ENCODE measurements around the gene PIF1.
"Not testable (repeated sequence)": the region's sequence is repeated elsewhere in the genome, so short reads cannot be mapped to it uniquely, and the experiment has no call there.

The PIF1 gene

DNA sequence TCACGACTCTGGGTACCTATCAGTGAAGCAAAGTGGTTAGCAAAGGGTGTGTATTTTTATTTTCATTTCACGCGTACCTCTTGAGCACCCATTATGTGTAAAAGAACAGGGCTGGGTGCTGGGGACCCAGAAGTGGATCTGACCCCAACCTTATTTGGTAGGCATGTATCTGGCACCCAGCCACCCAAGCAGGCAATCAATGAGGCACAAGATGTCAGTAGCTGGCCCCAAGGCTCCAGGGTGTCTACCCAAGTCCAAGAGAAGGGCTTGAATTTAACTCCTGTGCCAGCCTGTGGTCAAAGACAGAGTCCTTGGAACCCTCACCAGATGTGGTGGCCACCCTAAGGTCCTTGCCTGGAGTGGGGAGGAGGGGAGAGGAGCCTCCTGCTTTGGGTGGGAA is 22.0 kb upstream of the PIF1 start:
- no peak for DNase-seq

DNA sequence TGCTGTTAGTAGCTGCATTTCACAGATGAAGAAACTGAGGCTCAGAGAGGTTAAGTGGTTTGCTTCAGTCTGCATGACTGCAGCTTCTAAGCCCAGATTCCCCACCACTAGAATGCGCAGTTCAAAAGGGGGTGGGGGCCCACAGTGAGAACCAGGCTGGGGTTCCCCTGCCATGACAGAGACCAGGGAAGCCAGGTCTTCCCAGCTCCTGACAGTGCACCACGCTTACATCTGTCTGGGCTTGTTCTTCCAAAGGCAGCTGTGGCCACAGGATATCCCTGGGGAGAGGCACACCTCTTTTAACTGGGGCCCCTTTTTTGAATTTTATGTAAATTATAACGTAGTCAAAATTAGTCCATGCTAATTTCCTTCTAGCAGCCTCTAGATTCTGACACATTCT is 21.6 kb upstream of the PIF1 start:
- DNase-seq = no peak

DNA sequence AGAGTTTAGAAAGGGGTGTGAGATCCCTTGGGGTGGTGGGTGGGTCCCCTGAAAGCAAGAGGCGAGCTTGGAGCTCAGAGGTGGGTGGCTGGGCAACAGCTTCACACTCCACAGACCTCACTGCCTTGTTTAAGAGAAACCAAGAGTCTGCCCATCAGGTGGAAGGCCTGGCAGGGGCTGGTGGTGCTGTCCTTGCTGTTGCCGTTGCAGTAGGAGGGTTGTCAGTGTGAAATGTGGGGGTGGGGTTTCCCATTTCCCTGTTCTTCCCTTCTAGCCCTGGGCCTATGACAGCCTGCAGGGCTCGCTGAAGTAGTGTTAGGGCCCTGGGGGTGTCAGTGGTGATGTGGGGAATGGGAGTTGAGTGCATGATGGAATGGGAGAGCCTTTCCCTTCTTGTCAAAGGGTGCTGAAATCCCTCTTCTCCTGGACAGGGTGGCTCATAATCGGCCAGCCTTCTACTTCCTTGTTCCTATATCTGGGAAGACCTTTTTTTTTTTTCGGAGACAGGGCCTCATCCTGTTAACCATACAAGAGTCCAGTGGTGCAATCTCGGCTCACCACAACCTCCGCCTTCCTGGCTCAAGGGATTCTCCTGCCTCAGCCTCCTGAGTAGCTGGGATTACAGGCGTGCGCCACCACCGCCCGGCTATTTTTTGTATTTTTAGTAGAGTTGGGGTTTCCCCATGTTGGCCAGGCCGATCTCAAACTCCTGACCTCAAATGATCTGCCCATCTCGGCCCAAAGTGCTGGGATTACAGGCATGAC is 20.6 kb upstream of the PIF1 start:
- DNase-seq = no peak

DNA sequence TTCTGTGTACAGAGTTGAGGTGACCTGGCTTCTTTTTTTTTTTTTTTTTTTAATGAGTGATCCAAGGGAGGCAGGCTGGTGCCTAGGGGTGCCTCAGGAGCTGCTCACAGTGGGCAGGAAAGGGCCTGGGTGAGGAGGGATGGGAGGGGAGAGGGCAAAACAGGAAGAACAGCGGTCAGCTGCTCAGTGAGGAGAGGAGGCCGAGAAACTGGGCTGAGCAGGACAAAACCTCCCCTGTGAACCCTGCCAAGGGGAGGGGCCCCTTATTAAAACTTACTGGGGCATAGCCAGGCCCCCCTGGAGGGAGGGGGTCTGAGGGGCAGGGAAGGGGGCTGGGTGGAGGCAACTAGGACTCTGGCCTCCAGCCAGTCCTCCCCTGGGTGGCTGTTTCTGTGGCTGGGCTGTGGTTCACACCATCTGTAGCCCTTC is 19.8 kb upstream of the PIF1 start:
- no peak for DNase-seq

DNA sequence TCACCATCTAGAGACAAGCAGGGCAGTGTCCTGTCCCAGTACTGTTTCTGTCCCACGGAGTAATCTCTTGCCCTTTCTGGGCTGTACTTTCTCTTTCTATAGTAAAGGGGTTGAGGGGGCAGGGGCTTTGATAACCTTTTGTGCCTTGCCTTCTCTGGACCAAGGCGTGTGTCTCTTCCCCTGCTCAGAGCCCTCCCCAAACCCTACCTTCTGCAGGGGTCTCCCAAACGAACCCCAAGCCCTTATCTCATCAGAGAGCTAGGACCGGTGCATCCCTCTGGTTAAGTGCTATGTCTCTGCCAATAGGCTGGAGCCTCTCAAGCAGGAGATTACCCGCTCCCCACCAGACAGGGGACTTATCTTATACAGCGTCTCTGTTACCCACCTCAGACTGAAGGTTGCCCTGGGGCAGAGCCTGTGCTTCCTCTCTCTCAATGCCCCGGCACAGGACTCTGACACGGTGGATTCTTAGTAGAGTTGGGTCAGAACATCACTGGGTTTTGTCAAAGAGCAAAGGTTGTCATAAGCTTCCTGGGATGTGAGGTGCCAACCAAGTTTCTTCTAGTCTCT is 19.2 kb upstream of the PIF1 start:
- DNase-seq = no peak

DNA sequence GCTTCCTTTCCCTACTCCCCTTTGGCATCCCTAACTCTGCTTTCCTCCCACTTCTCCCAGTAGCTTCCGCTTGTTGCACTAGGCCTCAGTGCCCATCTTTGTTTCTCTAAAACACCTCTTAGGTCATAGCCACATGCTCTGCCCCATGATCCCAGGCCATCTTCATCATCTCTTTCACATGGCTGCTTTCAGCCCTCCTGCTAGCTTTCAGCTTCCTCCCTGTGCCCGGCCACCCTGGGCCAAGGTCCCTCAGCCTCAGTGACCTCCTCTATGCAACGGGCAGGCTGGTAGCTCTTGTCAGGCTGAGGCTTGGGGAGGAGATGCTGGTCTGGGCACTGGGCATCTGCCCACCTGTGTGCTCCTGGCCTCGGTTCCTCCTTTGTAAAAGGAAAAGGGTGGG is 18.5 kb upstream of the PIF1 start:
- DNase-seq = no peak

DNA sequence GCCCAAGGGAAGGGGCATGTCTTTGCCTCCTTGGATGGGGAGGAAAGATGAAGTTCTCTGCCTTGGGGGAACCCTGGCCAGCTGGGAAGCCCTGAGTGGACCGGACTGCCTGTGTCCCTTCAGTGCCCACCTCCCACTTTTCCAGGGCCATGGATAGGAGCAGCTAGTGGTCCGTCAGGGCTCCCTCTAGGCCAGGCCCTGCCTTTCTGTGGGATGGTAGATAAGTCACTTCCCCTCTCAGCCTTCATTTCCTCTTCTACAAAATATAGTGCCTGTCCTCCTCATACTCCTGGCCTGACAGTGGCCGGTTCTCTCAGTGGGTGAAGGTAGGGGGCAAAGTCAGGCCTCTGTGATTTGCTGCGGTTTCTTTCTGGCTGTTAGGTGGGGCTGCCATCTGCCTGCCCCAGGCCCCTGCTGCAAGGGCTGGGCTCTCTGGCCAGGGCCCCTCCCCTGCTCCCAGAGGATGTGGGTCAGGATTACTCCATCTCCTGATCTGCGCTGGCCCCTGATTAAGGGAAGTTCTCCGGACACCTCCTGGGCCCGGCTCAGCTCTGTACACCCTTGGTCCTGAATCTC is 17.6 kb upstream of the PIF1 start:
- DNase-seq = no peak

DNA sequence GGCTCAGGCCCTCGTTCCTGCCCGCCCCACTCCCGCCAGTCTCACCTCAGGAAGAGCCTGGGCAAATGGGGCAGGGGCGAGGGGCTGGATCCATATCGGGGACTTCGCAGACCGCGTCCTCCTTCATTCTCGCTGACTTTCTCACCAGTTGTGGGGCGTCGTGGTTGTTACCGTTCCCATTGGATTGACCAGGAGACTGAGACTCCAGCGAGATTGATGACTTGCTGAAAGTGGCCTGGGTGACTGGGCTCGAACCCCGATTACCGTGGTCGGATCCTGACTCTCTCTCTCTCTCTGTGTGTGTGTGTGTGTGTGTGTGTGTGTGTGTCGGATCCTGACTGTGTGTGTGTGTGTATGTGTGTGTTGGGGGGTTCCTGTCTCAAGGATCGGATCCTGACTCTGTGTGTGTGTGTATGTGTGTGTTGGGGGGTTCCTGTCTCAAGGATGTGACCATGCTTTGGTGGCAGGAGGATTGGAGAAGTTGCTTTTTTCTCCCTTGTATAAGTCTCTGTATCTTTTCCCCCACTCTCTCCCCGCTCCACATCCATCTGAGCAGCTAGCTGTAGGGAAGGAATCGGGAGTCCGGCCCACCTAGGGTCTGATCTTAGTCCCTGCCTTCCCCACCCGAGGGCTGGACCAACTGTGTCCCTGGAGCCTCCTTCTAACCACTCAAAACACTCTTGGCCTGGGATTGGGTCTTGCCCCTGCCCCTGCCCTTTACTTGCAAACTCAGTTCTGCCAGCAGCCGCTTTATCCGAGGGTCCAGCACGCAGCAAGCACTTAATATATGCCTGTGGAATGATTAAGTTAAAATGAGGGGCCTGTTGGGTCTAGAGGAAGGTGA is 16.9 kb upstream of the PIF1 start:
- DNase-seq = peak; percentile 39

DNA sequence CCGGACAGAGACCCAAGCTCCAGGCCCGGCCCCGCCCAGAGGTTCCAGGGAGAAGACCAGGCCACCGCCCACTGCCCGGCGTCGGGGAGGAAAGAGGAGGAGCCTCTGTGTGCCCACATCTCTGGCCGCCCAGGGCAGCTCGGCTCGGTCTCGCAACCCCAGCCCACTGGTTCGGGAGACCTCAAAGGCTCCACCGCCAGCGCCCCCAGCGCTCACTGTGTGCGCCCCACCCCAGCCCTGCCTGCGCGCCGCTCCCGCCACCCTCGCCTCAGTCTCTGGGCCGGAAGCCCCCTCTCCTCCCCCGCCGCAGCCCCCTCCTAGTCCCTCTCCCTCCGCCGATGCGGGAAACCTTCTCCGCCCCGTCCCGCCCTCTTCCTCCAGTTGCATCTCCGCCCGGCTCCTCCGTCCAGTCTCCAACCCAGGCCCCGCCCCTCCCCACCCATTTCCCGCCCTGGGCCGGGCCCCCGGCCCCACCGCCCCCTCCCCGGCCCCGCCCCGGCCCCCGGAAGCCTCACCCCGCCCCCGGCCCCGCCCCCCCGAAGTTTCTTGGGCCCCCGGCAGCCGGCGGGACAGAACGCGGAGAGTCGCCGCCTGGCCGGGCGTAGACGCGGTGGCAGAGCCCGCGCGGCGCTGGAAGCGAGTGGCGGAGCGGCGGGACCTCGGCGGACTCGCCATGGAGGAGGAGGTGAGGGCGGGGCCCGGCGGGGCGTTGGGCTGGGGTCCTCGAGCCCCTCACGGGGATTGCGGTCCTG is 16.1 kb upstream of the PIF1 start, which contains the start of gene PLEKHO2:
PLEKHO2 (plus strand) TSS at position 572 of the 752 bp plus-strand sequence; CDS start at position 674, 102 bp downstream.
- DNase-seq = peak; percentile 96

DNA sequence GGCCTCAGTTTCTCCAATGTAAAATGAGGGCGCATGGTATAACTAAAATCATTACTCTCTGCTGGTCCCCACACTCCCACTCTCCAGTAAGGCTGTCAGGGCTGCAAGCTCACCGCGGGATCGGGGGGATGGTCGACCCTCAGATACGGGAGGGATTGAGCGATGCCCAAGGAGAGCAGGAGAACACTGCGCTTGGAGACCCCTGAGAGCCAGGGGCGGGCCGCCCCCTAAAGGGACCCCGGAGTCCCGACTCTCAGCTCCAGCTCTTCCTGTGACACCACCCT is 15.6 kb upstream of the PIF1 start:
- DNase-seq = no peak

DNA sequence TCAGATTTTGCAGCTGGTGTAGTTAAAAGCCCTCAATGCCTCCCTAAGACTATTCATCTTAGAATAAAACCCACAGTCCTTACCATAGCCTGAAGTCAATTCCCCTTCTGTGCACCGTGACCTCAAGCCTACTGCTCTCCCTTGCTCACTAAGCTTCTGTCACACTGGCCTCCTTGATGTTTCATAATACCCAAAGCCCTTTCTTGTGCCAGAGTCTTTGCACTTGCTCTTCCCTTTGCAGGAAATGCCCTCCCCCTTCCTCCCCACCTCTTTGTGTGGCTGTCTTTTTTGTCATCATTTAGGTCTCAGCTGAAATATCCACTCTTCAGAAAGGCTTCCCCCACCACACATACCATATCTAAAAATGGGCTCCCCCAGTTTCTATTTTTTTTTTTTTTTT is 12.1 kb upstream of the PIF1 start:
- DNase-seq = peak; percentile 71

DNA sequence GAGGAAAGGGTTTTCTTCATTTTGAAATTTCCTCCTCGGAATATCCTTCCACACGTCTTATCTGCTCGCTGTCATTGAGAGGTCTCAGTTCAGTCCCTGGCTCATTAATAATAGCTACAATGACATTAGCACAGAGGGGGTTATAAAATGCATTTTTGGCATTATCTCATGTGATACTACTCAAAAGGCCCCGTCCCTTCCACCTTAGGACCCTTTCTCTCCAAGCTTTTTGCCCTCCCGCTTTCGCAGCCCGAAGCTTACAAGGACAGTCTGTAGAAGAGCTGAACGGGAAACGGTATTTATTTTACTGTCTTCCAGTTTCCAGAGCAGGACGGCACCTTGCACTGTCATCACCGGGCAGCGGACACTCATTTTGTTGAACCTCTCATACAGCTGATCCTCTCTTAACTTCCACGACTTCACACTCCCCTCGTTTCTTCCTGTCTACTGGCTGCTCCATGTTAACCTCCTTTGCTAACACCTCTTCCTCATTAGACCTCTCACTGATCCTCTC is 10.6 kb upstream of the PIF1 start:
- DNase-seq = no peak

DNA sequence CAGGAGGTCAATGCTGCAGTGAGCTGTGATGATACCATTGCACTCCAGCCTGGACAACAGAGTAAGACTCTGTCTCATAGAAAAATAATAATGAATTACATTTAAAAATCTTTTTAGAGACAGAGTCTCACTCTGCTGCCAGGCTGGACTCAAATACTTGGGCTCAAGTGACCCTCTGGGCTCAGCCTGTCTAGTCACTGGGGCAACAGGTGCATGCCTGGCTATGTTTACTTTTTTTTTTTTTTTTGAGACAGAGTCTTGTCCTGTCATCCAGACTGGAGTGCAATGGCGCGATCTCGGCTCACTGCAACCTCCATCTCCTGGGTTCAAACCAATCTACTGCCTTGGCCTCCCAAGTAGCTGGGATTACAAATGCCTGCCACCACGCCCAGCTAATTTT is 8.2 kb upstream of the PIF1 start:
- no peak for DNase-seq

DNA sequence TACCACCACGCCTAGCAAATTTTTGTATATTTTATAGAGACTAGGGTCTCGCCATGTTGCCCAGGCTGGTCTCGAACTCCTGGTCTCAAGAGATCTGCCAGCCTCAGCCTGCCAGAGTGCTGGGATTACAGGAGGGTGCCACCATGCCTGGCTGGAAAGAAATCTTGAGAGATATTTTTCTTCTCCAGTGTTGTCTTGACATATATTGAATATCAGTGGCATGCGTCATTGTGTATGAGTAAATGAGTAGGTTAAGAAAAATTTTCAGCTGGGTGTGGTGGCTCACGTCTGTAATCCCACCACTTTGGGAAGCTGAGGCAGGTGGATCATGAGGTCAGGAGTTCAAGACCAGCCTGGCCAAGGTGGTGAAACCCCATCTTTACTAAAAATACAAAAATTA is 3.5 kb upstream of the PIF1 start:
- DNase-seq = no peak

DNA sequence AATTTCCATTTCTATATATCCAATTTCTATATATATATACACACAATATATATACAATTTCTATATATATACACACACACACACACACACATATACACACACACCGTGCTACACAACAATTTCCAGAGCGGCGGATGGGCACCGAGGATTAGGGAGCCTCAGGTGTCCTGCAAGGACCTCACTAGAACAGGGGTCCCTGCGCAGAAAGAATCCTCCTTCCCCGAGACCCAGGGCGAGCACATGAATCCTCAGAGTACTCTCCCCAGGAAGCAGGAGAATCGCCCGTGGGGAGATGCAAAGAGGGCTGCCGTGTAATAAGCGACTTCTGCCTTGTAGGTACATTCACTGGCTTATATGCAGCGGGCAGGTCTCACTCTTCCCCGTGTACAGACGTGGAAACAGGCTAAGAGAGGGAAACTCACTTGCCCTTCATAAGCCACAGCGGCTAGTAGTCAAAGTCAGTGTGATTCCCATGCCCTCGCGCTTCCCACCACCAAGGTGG is 467 bp downstream of the PIF1 start:
- no peak for DNase-seq

DNA sequence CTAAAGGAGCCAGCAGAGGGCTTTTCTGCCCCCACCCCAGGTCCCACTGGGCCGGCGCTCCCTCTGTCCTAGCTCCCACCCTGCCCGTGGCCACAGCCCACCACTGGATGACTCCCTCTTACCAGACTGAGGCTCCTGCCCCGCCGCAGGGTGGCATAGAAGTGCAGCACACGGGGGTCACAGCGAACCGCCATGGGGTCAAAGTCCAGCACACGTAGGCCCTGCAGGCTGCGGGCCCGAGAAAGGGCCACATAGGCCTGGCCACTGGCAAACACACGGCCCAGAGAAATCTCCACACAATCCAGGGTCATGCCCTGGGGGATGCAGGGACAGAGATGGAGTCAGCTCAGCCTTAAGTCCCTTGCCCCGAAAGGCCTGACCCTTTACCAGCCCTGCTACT is 9.0 kb downstream of the PIF1 start:
- no peak for DNase-seq

DNA sequence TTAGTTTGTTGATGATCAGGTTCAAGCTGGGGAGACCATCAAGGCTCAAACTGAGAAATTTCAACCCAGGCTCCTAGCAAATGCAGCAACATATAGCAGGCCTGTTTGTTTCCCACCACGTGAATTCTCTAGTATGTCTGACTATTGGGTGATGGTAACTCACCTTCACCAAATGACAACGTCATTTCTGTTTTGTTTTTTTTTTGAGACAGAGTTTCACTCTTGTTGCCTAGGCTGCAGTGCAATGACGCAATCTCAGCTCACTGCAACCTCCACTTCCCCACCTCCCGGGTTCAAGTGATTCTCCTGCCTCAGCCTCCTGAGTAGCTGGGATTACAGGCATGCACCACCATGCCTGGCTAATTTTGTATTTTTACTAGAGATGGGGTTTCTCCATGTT is 10.5 kb downstream of the PIF1 start:
- not testable (repeated sequence) for DNase-seq

DNA sequence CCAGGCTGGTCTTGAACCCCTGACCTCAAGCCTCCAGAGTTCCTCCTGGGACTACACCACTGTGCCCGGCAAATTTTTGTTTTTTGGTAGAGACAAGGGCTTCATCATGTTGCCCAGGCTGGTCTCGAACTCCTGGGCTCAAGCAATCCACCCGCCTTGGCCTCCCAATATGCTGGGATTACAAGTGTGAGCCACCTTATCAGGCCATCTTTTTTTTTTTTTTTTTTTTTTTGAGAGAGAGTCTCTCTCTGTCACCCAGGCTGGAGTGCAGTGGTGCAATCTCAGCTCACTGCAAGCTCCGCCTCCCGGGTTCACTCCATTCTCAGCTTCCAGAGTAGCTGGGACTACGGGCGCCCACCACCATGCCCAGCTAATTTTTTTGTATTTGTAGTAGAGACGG is 11.2 kb downstream of the PIF1 start:
- DNase-seq = not testable (repeated sequence)

DNA sequence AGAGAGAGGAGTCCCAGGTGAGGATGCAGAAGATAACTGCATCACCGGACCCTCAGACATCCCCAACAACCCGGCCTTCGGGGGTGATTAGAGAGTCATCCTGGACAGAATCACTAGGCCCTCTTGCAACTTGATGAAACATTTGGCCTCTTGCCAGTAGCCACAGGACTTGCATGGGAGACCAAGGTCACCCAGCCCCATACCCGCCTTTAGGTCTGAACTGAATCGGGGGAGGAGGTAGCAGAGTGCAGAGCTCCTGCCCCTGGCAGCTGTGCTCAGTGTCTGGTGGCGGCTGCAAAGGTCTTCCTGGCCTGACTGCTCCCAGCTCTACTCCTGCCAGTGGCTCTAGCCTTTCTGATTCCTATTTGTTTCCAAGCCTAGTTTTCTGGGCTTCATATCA is 12.4 kb downstream of the PIF1 start:
- DNase-seq = no peak

DNA sequence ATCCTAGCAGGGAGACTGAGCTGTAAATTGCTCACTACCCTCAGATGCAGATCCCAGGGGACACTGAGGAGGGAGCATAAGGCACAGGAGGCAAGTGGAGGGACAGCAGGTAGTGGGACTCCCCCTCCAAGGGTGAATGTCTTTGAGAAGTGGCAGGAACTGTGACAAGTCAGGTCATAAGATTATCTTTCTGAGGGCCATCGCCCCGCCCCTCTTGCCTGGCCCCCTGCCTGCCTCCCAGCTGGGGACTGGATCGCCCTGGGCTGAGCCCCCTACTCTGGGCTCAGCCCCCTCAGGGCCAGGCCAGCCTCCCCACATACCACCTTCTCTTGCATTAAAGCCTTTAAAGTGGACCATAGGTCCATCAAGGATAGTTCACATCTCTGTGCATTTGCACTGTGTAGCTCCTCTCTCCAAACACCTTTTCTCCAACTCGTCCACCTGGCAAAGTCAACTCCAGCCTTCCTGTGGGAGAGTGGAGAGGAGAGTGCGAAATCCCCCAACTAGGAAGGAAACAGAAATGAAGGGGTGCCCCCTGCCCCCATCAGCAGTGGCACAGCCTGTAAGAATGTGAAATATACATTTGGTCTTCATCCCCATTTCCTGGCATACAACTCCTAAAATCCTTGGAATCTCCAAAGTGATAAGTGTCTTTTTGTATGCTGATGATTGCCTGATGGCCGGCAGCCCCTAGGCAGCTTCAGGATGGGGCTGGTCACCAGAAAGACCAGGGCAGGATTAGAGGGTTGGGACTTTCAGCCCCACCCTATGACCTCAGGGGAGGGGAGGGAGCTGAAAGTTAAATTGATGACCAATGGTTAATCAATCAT is 14.7 kb downstream of the PIF1 start:
- no peak for DNase-seq

DNA sequence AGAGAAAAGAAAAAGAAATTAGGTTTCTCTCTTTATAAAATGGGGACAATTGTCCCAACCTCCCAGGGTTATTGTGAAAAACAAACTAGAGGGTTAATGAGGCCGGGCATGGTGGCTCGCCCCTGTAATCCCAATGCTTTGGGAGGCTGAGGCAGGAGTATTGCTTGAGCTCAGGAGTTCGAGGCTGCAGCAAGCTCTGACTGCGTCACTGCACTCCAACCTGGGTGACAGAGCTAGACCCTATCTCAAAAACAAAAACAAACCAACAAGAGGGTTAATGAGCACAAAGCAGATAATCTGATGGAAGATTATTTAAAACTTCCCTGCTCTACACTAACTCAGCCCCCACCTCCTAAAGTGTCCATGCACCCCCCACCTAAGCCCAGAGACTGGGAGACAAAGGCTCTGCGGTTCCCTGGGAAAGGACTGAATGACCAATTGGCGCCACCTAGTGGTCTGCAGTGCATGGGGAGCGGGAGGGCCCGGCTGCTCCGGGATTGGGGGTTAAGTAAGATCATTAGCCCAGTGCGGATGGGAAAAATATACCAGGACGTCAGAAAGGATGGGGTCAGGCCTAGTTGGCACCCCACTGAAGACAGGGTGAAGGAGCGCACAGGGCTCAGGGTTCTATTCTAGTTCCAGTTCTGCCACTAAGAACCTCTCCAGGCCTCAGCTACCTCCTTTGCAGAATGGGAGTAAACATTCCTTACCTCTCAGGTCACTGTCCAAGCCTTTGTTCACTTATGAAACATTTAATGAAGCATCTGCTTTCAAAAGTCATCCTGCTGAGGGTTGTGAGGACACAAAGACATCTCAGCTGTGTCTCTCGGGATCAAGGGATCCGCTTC is 15.6 kb downstream of the PIF1 start:
- DNase-seq = peak; percentile 67
